K562 (cell line): Measurements from ENCODE around the gene ACAT1. TPM values are rescaled to one million over a fixed set of nuclear protein-coding genes. Genes with fewer than 3 reads are reported as not detected.

Experiments
- ARNT ChIP-seq, 2 experiments: fragments of 450-650 bp; IDR thresholded peaks; 2 replicates each; pipeline ENCODE4 v1.6.1; 2016; ENCODE audit warnings: mild to moderate bottlenecking in 1 of 2
- COPS2 ChIP-seq: fragments of 450-650 bp; conservative IDR thresholded peaks from 2 replicates; pipeline ENCODE4 v1.6.1; 2016; ENCODE audit warnings: mild to moderate bottlenecking, moderate library complexity
- EWSR1 ChIP-seq: fragments of 450-650 bp; IDR thresholded peaks from 2 replicates; pipeline ENCODE4 v1.6.1; 2018; ENCODE audit warnings: borderline replicate concordance, mild to moderate bottlenecking, low read depth, moderate library complexity; ENCODE audit not compliant: partially characterized antibody
- HNRNPK ChIP-seq: fragments of 200-400 bp; formaldehyde crosslinking; IDR thresholded peaks from one replicate; pipeline ENCODE4 v1.6.1; 2018; ENCODE audit warnings: mild to moderate bottlenecking, low read depth, low read length; ENCODE audit not compliant: poor library complexity, severe bottlenecking
- HNRNPLL ChIP-seq: fragments of 200-400 bp; formaldehyde crosslinking; IDR thresholded peaks from 2 replicates; pipeline ENCODE4 v1.6.1; 2017; ENCODE audit warnings: low read length, low read depth, mild to moderate bottlenecking; ENCODE audit not compliant: poor library complexity, severe bottlenecking
- KLF6 ChIP-seq: fragments of 250-450 bp; sonication (Bioruptor Pico); IDR thresholded peaks from 2 replicates; pipeline ENCODE4 v1.4.0; 2020; ENCODE audit warnings: mild to moderate bottlenecking, moderate library complexity, borderline replicate concordance
- MAFK ChIP-seq: IDR thresholded peaks from 2 replicates; pipeline ENCODE4 v1.6.1; 2011; ENCODE audit warnings: low read length, improper control_type of control experiment
- POLR2AphosphoS5 ChIP-seq: IDR thresholded peaks from 2 replicates; pipeline ENCODE4 v1.6.1; 2011; ENCODE audit warnings: mild to moderate bottlenecking, low read depth, low read length, moderate library complexity; ENCODE audit not compliant: control insufficient read depth, insufficient read depth
- SNIP1 ChIP-seq: fragments of 450-650 bp; IDR thresholded peaks from 2 replicates; pipeline ENCODE4 v1.7.1; 2017; ENCODE audit warnings: low read depth, mild to moderate bottlenecking
- TAF1 ChIP-seq: IDR thresholded peaks from 2 replicates; pipeline ENCODE4 v1.6.1; 2011; ENCODE audit warnings: mild to moderate bottlenecking, low read length, moderate library complexity; ENCODE audit not compliant: insufficient read depth, control insufficient read depth, severe bottlenecking; ENCODE audit errors: extremely low read depth
- XRCC3 ChIP-seq: fragments of 450-650 bp; IDR thresholded peaks from 2 replicates; pipeline ENCODE4 v1.6.1; 2017; ENCODE audit warnings: mild to moderate bottlenecking, moderate library complexity
- ZFPM2 ChIP-seq: fragments of 250-450 bp; sonication (Bioruptor Pico); IDR thresholded peaks from 2 replicates; pipeline ENCODE4 v1.5.1; 2022; ENCODE audit warnings: mild to moderate bottlenecking
- ZNF121 ChIP-seq: sonication (generic); formaldehyde crosslinking; conservative IDR thresholded peaks from 2 replicates; pipeline ENCODE4 v1.8.0; 2022; ENCODE audit warnings: missing genetic modification reagents
- ZNF165 ChIP-seq: fragments of 250-450 bp; sonication (Bioruptor Pico); IDR thresholded peaks from 2 replicates; pipeline ENCODE4 v1.4.0; 2020; ENCODE audit warnings: borderline replicate concordance
- ZNF224 ChIP-seq: sonication (generic); formaldehyde crosslinking; IDR thresholded peaks from 2 replicates; pipeline ENCODE4 v1.8.0; 2022; ENCODE audit warnings: mild to moderate bottlenecking, missing genetic modification reagents
- ZNF274 ChIP-seq: IDR thresholded peaks from 2 replicates; pipeline ENCODE4 v1.6.1; 2011; ENCODE audit warnings: low read depth, mild to moderate bottlenecking, low read length, moderate library complexity, borderline replicate concordance
- ZNF695 ChIP-seq: fragments of 450-650 bp; formaldehyde crosslinking; IDR thresholded peaks from 2 replicates; pipeline ENCODE4 v1.4.0; 2020; ENCODE audit warnings: mild to moderate bottlenecking, moderate library complexity
- ZNF764 ChIP-seq: fragments of 250-450 bp; sonication (Bioruptor Pico); IDR thresholded peaks from 2 replicates; pipeline ENCODE4 v1.4.0; 2020; ENCODE audit warnings: low read depth, mild to moderate bottlenecking, moderate library complexity
- polyA plus RNA-seq, 8 experiments: library from polyadenylated mRNA; depleted of rRNA in 4 of 8; stranded (reverse) in 5 of 8; unstranded in 3 of 8; fragments of >200 nt; fragmentation: Nextera tagmentation in 2 of 8; fragmentation: Illumina TruSeq in 1 of 8; extraction: Ambion mirVana in 2 of 8; extraction: Trizol in 1 of 8; gene quantifications; 2 replicates each; pipeline versions ENCODE4 v1.2.1 to v1.2.3, GENCODE V29; 2011 to 2014; ENCODE audit warnings: inconsistent platforms in 1 of 8, missing spikeins in 1 of 8
- total RNA-seq, 7 experiments: library from RNA; depleted of rRNA in 6 of 7; stranded (reverse); fragments of >200 nt in 6 of 7; fragmentation: Illumina TruSeq in 2 of 7; extraction: Trizol in 2 of 7; gene quantifications; 2 replicates each; pipeline versions ENCODE4 v1.2.1 to v1.2.3, GENCODE V29; 2011 to 2021; ENCODE audit warnings: low replicate concordance in 1 of 7
- TF ChIP-seq, protein P1 (sequence below): IDR thresholded peaks from 2 replicates; pipeline ENCODE4 v1.6.1; 2014; ENCODE audit warnings: antibody characterized with exemption
- TF ChIP-seq, protein P2 (sequence below): sonication (generic); formaldehyde crosslinking; IDR thresholded peaks from 2 replicates; pipeline ENCODE4 v1.8.1; 2023; ENCODE audit warnings: mild to moderate bottlenecking, missing genetic modification reagents
- TF ChIP-seq, protein P3 (sequence below): fragments of 250-450 bp; sonication (Bioruptor Pico); IDR thresholded peaks from 2 replicates; pipeline ENCODE4 v1.8.0; 2022; ENCODE audit warnings: inconsistent platforms
- TF ChIP-seq, protein P4 (sequence below): sonication (generic); formaldehyde crosslinking; IDR thresholded peaks from 2 replicates; pipeline ENCODE4 v1.9.0; 2022; ENCODE audit warnings: mild to moderate bottlenecking, missing genetic modification reagents

ACAT1 gene
- total and polyA plus RNA-seq, 9 of the 15 experiments (the other 6 are each of a cell fraction or from before 2014, with no cell fraction given): 65.1 to 204 (median 104) TPM

DNA sequence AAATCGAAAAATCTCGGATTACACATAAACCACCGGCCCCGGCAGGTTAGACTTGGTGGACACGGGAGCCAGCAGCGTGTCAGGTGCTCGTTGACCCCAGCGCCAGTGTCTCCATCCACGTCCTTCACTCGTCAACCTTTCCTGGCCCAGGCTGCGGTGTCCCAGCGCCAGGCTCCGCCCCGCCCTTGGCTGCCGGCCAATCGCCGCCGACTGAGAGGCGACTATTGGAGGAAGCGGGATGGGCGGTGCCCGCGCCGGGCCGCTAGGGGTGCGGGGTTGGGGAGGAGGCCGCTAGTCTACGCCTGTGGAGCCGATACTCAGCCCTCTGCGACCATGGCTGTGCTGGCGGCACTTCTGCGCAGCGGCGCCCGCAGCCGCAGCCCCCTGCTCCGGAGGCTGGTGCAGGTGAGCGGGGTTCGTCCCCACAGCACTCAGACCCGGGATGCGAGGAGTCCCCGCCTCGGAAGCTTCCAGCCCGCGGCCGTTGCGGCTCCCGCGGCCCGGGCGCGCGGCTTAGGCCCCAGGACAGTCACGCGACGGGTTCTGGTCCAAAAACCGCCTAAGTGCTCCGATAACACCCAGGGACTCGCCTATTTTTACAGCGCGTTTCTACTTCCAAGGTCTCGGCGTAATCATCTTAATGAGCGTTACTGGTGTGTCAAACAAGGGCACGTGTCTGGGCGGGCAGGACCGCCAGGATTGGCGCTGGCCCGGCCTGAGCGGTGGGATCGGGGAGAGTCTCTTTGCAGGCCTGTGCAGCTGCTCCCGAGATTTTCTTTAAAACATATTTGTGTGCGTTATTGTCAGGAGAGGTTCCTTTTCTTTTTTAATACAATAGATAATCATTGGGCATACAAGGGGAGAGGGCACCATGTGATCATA lies at the start of gene ACAT1 (continued):
- TF ChIP-seq, protein P1, sequence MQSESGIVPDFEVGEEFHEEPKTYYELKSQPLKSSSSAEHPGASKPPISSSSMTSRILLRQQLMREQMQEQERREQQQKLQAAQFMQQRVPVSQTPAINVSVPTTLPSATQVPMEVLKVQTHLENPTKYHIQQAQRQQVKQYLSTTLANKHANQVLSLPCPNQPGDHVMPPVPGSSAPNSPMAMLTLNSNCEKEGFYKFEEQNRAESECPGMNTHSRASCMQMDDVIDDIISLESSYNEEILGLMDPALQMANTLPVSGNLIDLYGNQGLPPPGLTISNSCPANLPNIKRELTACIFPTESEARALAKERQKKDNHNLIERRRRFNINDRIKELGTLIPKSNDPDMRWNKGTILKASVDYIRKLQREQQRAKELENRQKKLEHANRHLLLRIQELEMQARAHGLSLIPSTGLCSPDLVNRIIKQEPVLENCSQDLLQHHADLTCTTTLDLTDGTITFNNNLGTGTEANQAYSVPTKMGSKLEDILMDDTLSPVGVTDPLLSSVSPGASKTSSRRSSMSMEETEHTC: no peak
- no peak for TF ChIP-seq ARNT (IDR thresholded peaks at IDR 0.05)
- TF ChIP-seq, protein P2, sequence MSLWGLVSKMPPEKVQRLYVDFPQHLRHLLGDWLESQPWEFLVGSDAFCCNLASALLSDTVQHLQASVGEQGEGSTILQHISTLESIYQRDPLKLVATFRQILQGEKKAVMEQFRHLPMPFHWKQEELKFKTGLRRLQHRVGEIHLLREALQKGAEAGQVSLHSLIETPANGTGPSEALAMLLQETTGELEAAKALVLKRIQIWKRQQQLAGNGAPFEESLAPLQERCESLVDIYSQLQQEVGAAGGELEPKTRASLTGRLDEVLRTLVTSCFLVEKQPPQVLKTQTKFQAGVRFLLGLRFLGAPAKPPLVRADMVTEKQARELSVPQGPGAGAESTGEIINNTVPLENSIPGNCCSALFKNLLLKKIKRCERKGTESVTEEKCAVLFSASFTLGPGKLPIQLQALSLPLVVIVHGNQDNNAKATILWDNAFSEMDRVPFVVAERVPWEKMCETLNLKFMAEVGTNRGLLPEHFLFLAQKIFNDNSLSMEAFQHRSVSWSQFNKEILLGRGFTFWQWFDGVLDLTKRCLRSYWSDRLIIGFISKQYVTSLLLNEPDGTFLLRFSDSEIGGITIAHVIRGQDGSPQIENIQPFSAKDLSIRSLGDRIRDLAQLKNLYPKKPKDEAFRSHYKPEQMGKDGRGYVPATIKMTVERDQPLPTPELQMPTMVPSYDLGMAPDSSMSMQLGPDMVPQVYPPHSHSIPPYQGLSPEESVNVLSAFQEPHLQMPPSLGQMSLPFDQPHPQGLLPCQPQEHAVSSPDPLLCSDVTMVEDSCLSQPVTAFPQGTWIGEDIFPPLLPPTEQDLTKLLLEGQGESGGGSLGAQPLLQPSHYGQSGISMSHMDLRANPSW (CRISPR knock-in tag): no peak
- no peak for TF ChIP-seq MAFK
- TF ChIP-seq, protein P3, sequence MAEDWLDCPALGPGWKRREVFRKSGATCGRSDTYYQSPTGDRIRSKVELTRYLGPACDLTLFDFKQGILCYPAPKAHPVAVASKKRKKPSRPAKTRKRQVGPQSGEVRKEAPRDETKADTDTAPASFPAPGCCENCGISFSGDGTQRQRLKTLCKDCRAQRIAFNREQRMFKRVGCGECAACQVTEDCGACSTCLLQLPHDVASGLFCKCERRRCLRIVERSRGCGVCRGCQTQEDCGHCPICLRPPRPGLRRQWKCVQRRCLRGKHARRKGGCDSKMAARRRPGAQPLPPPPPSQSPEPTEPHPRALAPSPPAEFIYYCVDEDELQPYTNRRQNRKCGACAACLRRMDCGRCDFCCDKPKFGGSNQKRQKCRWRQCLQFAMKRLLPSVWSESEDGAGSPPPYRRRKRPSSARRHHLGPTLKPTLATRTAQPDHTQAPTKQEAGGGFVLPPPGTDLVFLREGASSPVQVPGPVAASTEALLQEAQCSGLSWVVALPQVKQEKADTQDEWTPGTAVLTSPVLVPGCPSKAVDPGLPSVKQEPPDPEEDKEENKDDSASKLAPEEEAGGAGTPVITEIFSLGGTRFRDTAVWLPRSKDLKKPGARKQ (CRISPR knock-in tag): no peak
- TF ChIP-seq ZNF695 (CRISPR knock-in tag): no peak
- peak; percentile 79 for TF ChIP-seq ZNF121 (CRISPR knock-in tag)
- no peak for TF ChIP-seq COPS2
- TF ChIP-seq ZFPM2 (CRISPR knock-in tag): no peak
- TF ChIP-seq TAF1: peak; percentile 66
- TF ChIP-seq, protein P4, sequence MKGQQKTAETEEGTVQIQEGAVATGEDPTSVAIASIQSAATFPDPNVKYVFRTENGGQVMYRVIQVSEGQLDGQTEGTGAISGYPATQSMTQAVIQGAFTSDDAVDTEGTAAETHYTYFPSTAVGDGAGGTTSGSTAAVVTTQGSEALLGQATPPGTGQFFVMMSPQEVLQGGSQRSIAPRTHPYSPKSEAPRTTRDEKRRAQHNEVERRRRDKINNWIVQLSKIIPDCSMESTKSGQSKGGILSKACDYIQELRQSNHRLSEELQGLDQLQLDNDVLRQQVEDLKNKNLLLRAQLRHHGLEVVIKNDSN (CRISPR knock-in tag): peak; percentile 80
- no peak for TF ChIP-seq EWSR1
- no peak for TF ChIP-seq ZNF274
- no peak for TF ChIP-seq ZNF224 (CRISPR knock-in tag)
- no peak for TF ChIP-seq XRCC3
- peak; percentile 90 for TF ChIP-seq HNRNPLL
- peak; percentile 88 for TF ChIP-seq POLR2AphosphoS5
- no peak for TF ChIP-seq ZNF165
- no peak for TF ChIP-seq ZNF764
- TF ChIP-seq SNIP1: no peak
- TF ChIP-seq HNRNPK: no peak
- TF ChIP-seq KLF6 (CRISPR knock-in tag): no peak
